BE2C (cell line): ENCODE results near the gene SYT13.
"Not testable (repeated sequence)": the region's sequence is repeated elsewhere in the genome, so short reads cannot be mapped to it uniquely, and the experiment has no call there.

Experiments used
- DNase-seq: peaks from one replicate; pipeline ENCODE4 v3.0.0-alpha.2; 2020
- H3K27me3 ChIP-seq: fragments of 250-450 bp; sonication (Bioruptor Pico); 2 replicates; pipeline ENCODE4 v1.5.1; 2020; ENCODE audit warnings: mild to moderate bottlenecking
- H3K36me3 ChIP-seq: fragments of 250-450 bp; sonication (Bioruptor Pico); 2 replicates; pipeline ENCODE4 v1.5.1; 2020; ENCODE audit warnings: mild to moderate bottlenecking
- H3K4me1 ChIP-seq: fragments of 250-450 bp; sonication (Bioruptor Pico); 2 replicates; pipeline ENCODE4 v1.5.1; 2020
- H3K4me3 ChIP-seq: 2 replicates; pipeline ENCODE4 v1.5.1; 2011; ENCODE audit warnings: low read depth, low read length
- H3K9me3 ChIP-seq: fragments of 250-450 bp; sonication (Bioruptor Pico); 2 replicates; pipeline ENCODE4 v1.5.1; 2020
- TF ChIP-seq, protein P1 (sequence below): IDR thresholded peaks from 2 replicates; pipeline ENCODE4 v1.5.1; 2012; ENCODE audit warnings: mild to moderate bottlenecking, low read depth, low read length

The SYT13 gene

DNA sequence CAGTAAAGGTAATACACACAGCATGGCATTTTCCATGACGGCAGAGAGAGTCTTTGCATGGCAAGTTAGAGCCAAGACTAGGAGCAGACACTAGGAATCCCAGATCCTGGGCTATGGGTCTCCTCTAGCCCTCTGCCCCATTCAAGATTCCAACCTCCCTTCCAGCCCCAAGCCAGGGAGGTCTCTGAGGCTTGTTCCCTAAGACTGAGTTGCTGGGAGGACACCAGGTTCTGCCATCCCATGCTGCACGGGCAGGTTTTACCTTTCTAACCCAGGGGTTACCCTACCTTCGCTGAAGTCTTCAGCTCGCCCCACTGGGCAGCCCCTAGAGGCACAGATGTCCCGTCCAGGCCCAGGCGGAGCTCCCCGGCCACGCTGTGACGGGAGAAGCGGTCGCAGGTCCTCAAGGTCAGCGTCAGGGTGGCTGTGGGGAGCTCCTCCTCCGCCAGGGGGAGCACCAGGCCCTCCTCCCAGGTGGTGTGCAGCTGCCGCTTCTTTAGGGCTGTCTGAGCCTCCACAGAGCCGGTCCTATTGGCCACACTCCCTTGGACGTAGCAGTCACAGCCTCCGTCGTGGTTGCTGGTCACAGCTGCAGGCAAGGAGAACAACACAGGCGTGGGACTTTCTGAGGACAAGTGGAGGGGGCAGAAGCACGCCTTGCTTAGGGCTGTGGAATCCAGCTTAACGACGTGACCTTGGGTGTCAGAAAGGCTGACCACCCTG, 33.8 kb downstream of the SYT13 start:
- no peaks in the 10 kb centered on the region for H3K36me3 ChIP-seq
- no peak overlapping the region for H3K4me3 ChIP-seq
- DNase-seq, result peak; percentile 59
- H3K27me3 ChIP-seq, result no peaks in the 10 kb centered on the region
- no peaks in the 10 kb centered on the region for H3K9me3 ChIP-seq
- TF ChIP-seq, protein P1, sequence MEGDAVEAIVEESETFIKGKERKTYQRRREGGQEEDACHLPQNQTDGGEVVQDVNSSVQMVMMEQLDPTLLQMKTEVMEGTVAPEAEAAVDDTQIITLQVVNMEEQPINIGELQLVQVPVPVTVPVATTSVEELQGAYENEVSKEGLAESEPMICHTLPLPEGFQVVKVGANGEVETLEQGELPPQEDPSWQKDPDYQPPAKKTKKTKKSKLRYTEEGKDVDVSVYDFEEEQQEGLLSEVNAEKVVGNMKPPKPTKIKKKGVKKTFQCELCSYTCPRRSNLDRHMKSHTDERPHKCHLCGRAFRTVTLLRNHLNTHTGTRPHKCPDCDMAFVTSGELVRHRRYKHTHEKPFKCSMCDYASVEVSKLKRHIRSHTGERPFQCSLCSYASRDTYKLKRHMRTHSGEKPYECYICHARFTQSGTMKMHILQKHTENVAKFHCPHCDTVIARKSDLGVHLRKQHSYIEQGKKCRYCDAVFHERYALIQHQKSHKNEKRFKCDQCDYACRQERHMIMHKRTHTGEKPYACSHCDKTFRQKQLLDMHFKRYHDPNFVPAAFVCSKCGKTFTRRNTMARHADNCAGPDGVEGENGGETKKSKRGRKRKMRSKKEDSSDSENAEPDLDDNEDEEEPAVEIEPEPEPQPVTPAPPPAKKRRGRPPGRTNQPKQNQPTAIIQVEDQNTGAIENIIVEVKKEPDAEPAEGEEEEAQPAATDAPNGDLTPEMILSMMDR, result peak; percentile 63
- H3K4me1 ChIP-seq, result no peaks in the 10 kb centered on the region

DNA sequence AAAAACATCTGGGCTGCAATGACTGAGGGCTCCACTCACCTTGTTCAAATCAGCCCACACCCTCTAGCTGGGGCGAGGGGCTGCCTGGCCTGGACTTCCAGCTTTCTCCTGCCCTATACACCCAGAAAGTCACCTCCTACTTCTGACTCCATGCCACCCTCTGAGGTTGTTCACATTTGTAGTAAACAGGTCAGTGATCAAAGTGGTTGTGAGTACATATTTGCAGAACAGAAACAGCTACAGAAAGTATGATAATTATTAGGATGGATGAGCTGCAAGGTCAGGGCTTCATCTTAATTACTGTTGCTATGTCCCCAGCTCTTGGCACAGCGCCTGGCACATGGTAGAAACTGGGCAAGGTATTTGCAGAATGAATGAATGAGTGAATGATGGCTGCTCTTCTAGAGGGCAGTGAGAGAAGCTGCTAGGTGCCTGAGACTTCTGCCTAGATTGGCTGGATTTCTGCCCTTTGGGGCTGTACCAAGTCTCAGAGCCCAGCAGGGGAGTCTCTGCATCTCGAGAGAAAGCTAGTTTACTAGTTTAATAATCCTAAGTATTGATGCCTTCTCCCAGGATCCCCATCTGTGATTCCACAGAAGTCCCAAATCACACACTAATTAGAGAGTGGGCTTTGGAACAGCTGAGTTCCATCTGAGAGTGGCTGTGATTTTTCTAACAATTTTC, 36.0 kb downstream of the SYT13 start:
- no peak for DNase-seq
- Histone ChIP-seq H3K9me3 (no peaks in the 10 kb centered on the region), H3K4me3 (no peak overlapping the region), H3K4me1 (no peaks in the 10 kb centered on the region), H3K36me3 (no peaks in the 10 kb centered on the region), H3K27me3 (no peaks in the 10 kb centered on the region)
- TF ChIP-seq, protein P1, result no peak

DNA sequence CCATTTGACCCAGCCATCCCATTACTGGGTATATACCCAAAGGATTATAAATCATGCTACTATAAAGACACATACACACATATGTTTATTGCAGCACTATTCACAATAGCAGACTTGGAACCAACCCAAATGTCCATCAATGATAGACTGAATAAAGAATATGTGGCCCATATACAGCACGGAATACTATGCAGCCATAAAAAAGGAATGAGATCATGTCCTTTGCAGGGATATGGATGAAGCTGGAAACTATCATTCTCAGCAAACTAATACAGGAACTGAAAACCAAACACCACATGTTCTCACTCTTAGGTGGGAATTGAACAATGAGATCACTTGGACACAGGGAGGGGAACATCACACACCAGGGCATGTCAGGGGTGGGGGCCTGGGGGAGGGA, 36.8 kb downstream of the SYT13 start:
- H3K9me3 ChIP-seq, DNase-seq, H3K36me3 ChIP-seq, H3K4me1 ChIP-seq, H3K27me3 ChIP-seq, H3K4me3 ChIP-seq: not testable (repeated sequence)

DNA sequence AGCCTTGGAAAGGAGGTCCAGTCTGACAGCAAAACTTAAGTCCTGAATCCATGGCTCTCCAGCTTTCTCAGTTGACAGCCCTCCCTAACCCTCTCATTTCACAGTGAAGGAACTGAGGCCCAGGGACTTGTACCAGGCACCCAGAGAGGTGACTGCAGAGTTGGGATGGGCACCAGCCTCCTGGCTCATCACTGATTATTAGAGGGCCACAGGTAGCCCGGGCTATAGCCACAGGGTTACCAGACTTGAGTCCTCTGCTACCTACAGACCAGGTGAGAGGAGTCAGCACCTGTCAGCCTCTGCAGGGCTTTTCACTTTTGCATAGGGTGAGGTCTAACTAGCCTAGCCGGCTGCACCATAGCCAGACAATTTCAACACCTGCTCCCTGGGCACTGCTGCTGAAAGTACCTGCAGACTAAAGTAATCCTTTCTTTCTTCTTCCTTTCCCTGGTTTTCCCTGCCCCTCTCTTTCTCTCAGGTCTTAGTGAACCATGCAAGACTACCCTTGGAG, 37.6 kb downstream of the SYT13 start:
- TF ChIP-seq, protein P1, result no peak
- DNase-seq, result no peak
- Histone ChIP-seq H3K4me3 (no peak overlapping the region), H3K4me1 (no peaks in the 10 kb centered on the region), H3K9me3 (no peaks in the 10 kb centered on the region), H3K36me3 (no peaks in the 10 kb centered on the region), H3K27me3 (no peaks in the 10 kb centered on the region)

DNA sequence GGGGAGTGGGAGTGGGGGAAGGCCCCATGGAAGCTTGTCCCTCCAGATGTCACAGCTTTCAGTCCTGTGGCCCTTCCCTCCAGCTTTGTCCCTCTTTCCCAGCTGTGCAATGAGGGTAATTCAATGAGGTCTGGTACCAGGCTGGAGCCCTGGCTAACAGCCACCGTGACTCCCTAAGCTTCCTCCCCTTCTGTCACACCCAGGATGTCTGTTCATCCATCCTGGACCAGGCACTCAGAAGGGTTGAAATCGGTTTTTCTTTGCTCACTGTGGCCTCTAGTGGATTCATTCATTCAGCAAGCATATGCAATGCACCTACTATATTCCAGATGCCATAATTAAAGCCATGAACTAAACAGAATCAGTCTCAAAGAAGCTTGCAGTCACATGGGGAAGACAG, 38.7 kb downstream of the SYT13 start:
- peak; percentile 14 for DNase-seq
- H3K4me3 ChIP-seq, result no peak overlapping the region
- no peaks in the 10 kb centered on the region for H3K36me3 ChIP-seq
- no peaks in the 10 kb centered on the region for H3K27me3 ChIP-seq
- H3K9me3 ChIP-seq, result no peaks in the 10 kb centered on the region
- TF ChIP-seq, protein P1, result no peak; the same call in 1 of the 2 replicates
- no peaks in the 10 kb centered on the region for H3K4me1 ChIP-seq

DNA sequence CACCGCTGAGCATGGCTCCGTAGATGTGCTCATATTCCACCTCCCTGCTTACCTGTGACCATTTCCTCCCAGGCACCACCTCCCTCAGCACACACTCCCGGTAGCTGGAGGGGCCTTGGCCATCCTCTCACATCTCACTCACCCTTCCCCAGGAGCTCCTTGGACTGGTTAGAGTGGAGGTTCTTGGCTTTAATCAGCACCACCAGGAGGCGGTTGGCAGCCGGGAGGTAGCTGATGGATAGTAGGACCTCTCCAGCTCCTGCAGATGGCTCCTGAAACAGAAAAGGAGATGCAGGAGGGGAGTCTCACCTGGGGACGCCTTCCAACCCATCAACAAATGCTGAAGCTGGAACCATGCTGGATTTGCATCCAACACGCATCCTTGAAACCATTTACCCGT, 39.9 kb downstream of the SYT13 start:
- no peak overlapping the region for H3K4me3 ChIP-seq
- H3K36me3 ChIP-seq, result no peaks in the 10 kb centered on the region
- TF ChIP-seq, protein P1, result no peak
- no peaks in the 10 kb centered on the region for H3K4me1 ChIP-seq
- H3K9me3 ChIP-seq, result no peaks in the 10 kb centered on the region
- H3K27me3 ChIP-seq, result no peaks in the 10 kb centered on the region
- no peak for DNase-seq
